CD4-positive, CD25-positive, alpha-beta regulatory T cell (primary cell): ENCODE data around the gene NCLN. TPM values are rescaled to one million over a fixed set of nuclear protein-coding genes. Genes with fewer than 3 reads are reported as not detected.
A peak's percentile ranks its signal among the peaks of the same experiment; 100 is the strongest.

Source experiments
- ATAC-seq, 2 donors: fragments of 150-1000 bp; cut with Tn5 transposase; one replicate each; pipeline ENCODE4 v1.10.0; 2021; ENCODE audit warnings: low read depth in 2 of 2, moderate number of reproducible peaks in 2 of 2, moderate library complexity in 1 of 2
- DNase-seq, 3 donors: peaks; one replicate each; pipeline versions ENCODE4 v3.0.0 to v3.0.0-alpha.2; 2012 to 2022; ENCODE audit warnings: mixed read lengths in 1 of 3
- H3K27ac ChIP-seq: one replicate; pipeline ENCODE4 v1.7.0; 2013; ENCODE audit warnings: mild to moderate bottlenecking, low read length; ENCODE audit not compliant: insufficient read depth, poor library complexity, severe bottlenecking
- H3K27me3 ChIP-seq: one replicate; pipeline ENCODE4 v1.7.0; 2013; ENCODE audit warnings: low read length; ENCODE audit not compliant: control insufficient read depth, insufficient read depth
- H3K36me3 ChIP-seq: one replicate; pipeline ENCODE4 v1.7.0; 2013; ENCODE audit warnings: mild to moderate bottlenecking, low read length, moderate library complexity; ENCODE audit not compliant: control insufficient read depth, insufficient read depth
- H3K4me1 ChIP-seq: 2 replicates; pipeline ENCODE4 v1.7.0; 2013; ENCODE audit warnings: mild to moderate bottlenecking, low read length; ENCODE audit not compliant: insufficient read depth, control insufficient read depth, poor library complexity, severe bottlenecking
- H3K4me3 ChIP-seq: one replicate; pipeline ENCODE4 v1.7.0; 2013; ENCODE audit warnings: low read depth, mild to moderate bottlenecking, low read length, moderate library complexity
- H3K9me3 ChIP-seq, 2 experiments: 1 replicate in 1 of 2; 2 replicates in 1 of 2; pipeline ENCODE4 v1.7.0; 2013; ENCODE audit warnings: low read length in 2 of 2, mild to moderate bottlenecking in 1 of 2, moderate library complexity in 1 of 2; ENCODE audit not compliant: control insufficient read depth in 2 of 2
- H3K27ac Mint-ChIP-seq, 3 donors: one replicate each; pipeline ENCODE4 v1.8.0; 2020 to 2022; ENCODE audit warnings: mild to moderate bottlenecking in 3 of 3, mixed read lengths in 3 of 3, moderate library complexity in 2 of 3
- H3K27me3 Mint-ChIP-seq: one replicate; pipeline ENCODE4 v1.8.0; 2022; ENCODE audit warnings: mild to moderate bottlenecking, mixed read lengths
- H3K36me3 Mint-ChIP-seq: one replicate; pipeline ENCODE4 v1.8.0; 2020; ENCODE audit warnings: mixed read lengths
- H3K4me1 Mint-ChIP-seq, 4 donors: one replicate each; pipeline ENCODE4 v1.8.0; 2020 to 2022; ENCODE audit warnings: mixed read lengths in 4 of 4, mild to moderate bottlenecking in 1 of 4
- H3K4me3 Mint-ChIP-seq, 4 donors: one replicate each; pipeline ENCODE4 v1.8.0; 2020 to 2022; ENCODE audit warnings: mild to moderate bottlenecking in 4 of 4, mixed read lengths in 4 of 4, moderate library complexity in 3 of 4
- H3K9me3 Mint-ChIP-seq, 7 donors: one replicate each; pipeline ENCODE4 v1.8.0; 2020 to 2022; ENCODE audit warnings: mixed read lengths in 7 of 7, mild to moderate bottlenecking in 3 of 7, moderate library complexity in 2 of 7
- polyA plus RNA-seq, 4 donors: library from polyadenylated mRNA; unstranded; fragments of 300-500 nt; fragmentation: Illumina TruSeq; gene quantifications; one replicate each; pipeline ENCODE4 v1.2.3, GENCODE V29; 2021
- total RNA-seq: library from RNA; stranded (reverse); gene quantifications from one replicate; pipeline ENCODE4 v1.2.3, GENCODE V29; 2022

The NCLN gene
- total and polyA plus RNA-seq, 5 donors from 2014 or later: 13.3 to 48.0 (median 25.0) TPM

GRCh38 chr19:3159565-3159964, 26.2 kb upstream of the NCLN start:
- Histone ChIP-seq H3K4me1 (peaks cover 29% of the 10 kb centered on the region), H3K27me3 (no peaks in the 10 kb centered on the region), H3K4me3 (no peak overlapping the region), H3K9me3 (no peaks in the 10 kb centered on the region), H3K27ac (no peak overlapping the region), H3K36me3 (peaks cover 3% of the 10 kb centered on the region)
- peaks cover 7% of the 10 kb centered on the region for H3K36me3 Mint-ChIP-seq
- DNase-seq (no peak), ATAC-seq (no peak)
- H3K4me1 Mint-ChIP-seq: peaks cover 0 to 26% (median 22%) of the 10 kb centered on the region in 4 donors
- peak overlapping the region in 2 of 3 donors; percentile 1 to 17 for H3K27ac Mint-ChIP-seq
- no peaks in the 10 kb centered on the region for H3K27me3 Mint-ChIP-seq
- H3K9me3 Mint-ChIP-seq: peaks cover 0 to 3% (median 0%) of the 10 kb centered on the region in 7 donors
- H3K4me3 Mint-ChIP-seq: no peak overlapping the region

GRCh38 chr19:3160219-3160618, 25.5 kb upstream of the NCLN start:
- no peak overlapping the region for H3K27ac ChIP-seq
- no peaks in the 10 kb centered on the region for H3K27me3 ChIP-seq
- H3K4me3 ChIP-seq: no peak overlapping the region
- Mint-ChIP-seq H3K4me3 (no peak overlapping the region), H3K9me3 (peaks cover 0 to 3% (median 0%) of the 10 kb centered on the region in 7 donors), H3K4me1 (peaks cover 0 to 29% (median 23%) of the 10 kb centered on the region in 4 donors), H3K27me3 (no peaks in the 10 kb centered on the region), H3K27ac (peak overlapping the region; percentile 1 to 49 (median 37)), H3K36me3 (peaks cover 7% of the 10 kb centered on the region)
- DNase-seq (no peak), ATAC-seq (no peak)
- H3K4me1 ChIP-seq: peaks cover 23% of the 10 kb centered on the region
- H3K9me3 ChIP-seq: no peaks in the 10 kb centered on the region
- H3K36me3 ChIP-seq: peaks cover 3% of the 10 kb centered on the region

- H3K27ac ChIP-seq: no peak overlapping the region
- Mint-ChIP-seq H3K4me1 (peaks cover 0 to 35% (median 22%) of the 10 kb centered on the region in 4 donors), H3K27ac (no peak overlapping the region), H3K36me3 (peaks cover 7% of the 10 kb centered on the region), H3K9me3 (peaks cover 0 to 3% (median 0%) of the 10 kb centered on the region in 7 donors), H3K27me3 (no peaks in the 10 kb centered on the region), H3K4me3 (no peak overlapping the region)
- no peak for ATAC-seq
- H3K4me3 ChIP-seq: no peak overlapping the region
- peaks cover 15% of the 10 kb centered on the region for H3K4me1 ChIP-seq
- H3K36me3 ChIP-seq: peaks cover 3% of the 10 kb centered on the region
- H3K27me3 ChIP-seq: no peaks in the 10 kb centered on the region
- H3K9me3 ChIP-seq: no peaks in the 10 kb centered on the region
- DNase-seq: no peak
These were observed 24.3 kb upstream of the NCLN start for GRCh38 chr19:3161453-3161852.

- peaks cover 3% of the 10 kb centered on the region for H3K36me3 ChIP-seq
These were observed 23.1 kb upstream of the NCLN start for GRCh38 chr19:3162418-3163229.

DNA sequence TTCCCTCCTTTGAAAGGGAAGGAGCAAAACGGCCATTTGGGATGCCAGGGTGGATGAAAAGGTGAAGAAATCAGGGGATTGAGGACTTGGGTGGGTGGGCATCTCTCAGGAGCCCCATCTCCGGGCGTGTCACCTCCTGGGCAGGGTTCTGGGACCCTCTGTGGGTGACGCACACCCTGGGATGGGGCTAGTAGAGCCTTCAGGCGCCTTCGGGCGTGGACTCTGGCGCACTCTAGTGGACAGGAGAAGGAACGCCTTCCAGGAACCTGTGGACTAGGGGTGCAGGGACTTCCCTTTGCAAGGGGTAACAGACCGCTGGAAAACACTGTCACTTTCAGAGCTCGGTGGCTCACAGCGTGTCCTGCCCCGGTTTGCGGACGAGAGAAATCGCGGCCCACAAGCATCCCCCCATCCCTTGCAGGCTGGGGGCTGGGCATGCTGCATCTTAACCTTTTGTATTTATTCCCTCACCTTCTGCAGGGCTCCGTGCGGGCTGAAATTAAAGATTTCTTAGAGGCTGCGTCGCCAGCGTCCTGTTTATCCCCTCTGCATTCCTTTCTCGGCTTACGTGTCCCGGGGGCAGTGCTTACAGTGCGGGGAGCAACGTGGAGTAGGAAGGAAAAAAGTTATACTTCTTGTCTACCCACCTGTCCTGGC, 22.4 kb upstream of the NCLN start:
- no peaks in the 10 kb centered on the region for H3K9me3 ChIP-seq
- no peaks in the 10 kb centered on the region for H3K27me3 Mint-ChIP-seq
- ATAC-seq (peak; percentile 81 to 87), DNase-seq (peak; percentile 57 to 80 (median 71))
- no peak overlapping the region for H3K4me3 ChIP-seq
- H3K27me3 ChIP-seq: no peaks in the 10 kb centered on the region
- peak overlapping the region in 2 of 3 donors; percentile 75 to 84 for H3K27ac Mint-ChIP-seq
- peak overlapping the region in 1 of 4 donors; percentile 9 for H3K4me3 Mint-ChIP-seq
- H3K4me1 ChIP-seq: peaks cover 15% of the 10 kb centered on the region
- peaks cover 7% of the 10 kb centered on the region for H3K36me3 Mint-ChIP-seq
- H3K9me3 Mint-ChIP-seq: peaks cover 0 to 3% (median 0%) of the 10 kb centered on the region in 7 donors
- no peaks in the 10 kb centered on the region for H3K36me3 ChIP-seq
- H3K27ac ChIP-seq: no peak overlapping the region
- H3K4me1 Mint-ChIP-seq: peaks cover 0 to 28% (median 18%) of the 10 kb centered on the region in 4 donors

More at GRCh38 chr19:3162418-3163229, 23.1 kb upstream of the NCLN start:
- Histone ChIP-seq H3K4me3 (no peak overlapping the region), H3K4me1 (peaks cover 15% of the 10 kb centered on the region), H3K9me3 (no peaks in the 10 kb centered on the region), H3K27me3 (no peaks in the 10 kb centered on the region), H3K27ac (no peak overlapping the region)
- peaks cover 0 to 28% (median 17%) of the 10 kb centered on the region in 4 donors for H3K4me1 Mint-ChIP-seq
- H3K4me3 Mint-ChIP-seq: peak overlapping the region in 1 of 4 donors; percentile 27
- H3K9me3 Mint-ChIP-seq: peaks cover 0 to 3% (median 0%) of the 10 kb centered on the region in 7 donors
- DNase-seq: peak in 1 of 3 donors; percentile 49
- peak overlapping the region in 1 of 3 donors; percentile 84 for H3K27ac Mint-ChIP-seq
- no peaks in the 10 kb centered on the region for H3K27me3 Mint-ChIP-seq
- peaks cover 7% of the 10 kb centered on the region for H3K36me3 Mint-ChIP-seq
- no peak for ATAC-seq

DNA sequence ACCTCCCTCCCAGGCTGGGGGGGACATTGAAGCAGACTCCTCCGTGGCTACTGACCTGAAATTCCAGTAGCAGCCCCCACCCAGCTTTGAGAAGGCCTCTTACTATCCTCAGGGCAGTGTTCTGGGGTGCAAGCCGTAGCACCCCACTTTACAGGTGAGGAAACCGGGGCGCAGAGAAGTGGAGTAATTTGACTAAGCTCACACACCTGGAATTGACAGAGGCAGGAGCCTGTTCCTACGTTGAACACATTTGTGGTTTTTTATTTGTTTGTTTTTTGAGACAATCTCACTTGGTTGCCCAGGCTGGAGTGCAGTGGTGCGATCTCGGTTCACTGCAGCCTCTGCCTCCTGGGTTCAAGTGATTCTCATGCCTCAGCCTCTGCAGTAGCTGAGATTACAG, 21.8 kb upstream of the NCLN start:
- DNase-seq: no peak
- Histone ChIP-seq H3K4me3 (no peak overlapping the region), H3K27me3 (no peaks in the 10 kb centered on the region), H3K36me3 (no peaks in the 10 kb centered on the region), H3K27ac (no peak overlapping the region), H3K4me1 (peaks cover 15% of the 10 kb centered on the region), H3K9me3 (no peaks in the 10 kb centered on the region)
- Mint-ChIP-seq H3K27ac (peak overlapping the region in 2 of 3 donors; percentile 75 to 84), H3K4me1 (peaks cover 0 to 28% (median 18%) of the 10 kb centered on the region in 4 donors), H3K36me3 (peaks cover 7% of the 10 kb centered on the region), H3K4me3 (no peak overlapping the region), H3K27me3 (no peaks in the 10 kb centered on the region), H3K9me3 (peaks cover 0 to 3% (median 0%) of the 10 kb centered on the region in 7 donors)
- ATAC-seq: no peak

DNA sequence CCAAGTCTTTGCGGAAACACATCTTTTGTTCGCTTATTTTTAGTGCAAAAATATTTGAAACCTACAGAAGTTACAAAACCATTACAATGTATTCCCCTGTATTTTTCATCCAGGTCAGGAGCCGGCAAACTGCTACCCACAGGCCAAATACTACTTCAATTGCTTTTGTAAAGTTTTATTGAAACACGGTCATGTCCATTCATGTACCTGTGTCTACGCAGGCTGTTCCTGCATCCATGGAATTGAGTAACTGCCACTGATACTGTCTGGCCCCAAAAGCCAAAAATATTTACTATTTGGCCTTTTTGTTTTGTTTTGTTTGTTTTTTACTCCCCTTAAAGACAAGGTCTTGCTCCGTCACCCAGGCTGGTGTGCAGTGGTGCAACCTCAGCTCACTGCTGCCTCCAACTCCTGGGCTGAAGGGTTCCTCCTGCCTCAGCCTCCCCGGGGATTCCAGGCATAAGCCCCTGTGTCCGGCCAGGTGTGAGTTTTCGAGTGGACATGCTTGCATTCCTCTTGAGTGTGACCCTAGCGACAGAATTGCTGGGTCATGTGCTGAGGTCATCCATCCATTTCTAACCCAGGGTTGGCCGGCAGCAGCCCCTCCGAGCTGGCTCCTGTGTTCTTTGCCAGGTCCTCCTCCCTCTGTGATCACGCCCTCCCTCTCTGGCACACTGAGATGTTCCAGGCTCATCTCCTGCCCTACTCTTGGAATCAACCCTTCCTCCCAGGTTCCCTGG, 18.0 kb upstream of the NCLN start:
- H3K27me3 Mint-ChIP-seq: no peaks in the 10 kb centered on the region
- H3K27ac ChIP-seq: no peak overlapping the region
- DNase-seq (no peak), ATAC-seq (no peak)
- H3K4me3 ChIP-seq: no peak overlapping the region
- H3K9me3 ChIP-seq: no peaks in the 10 kb centered on the region
- H3K4me1 ChIP-seq: peaks cover 15% of the 10 kb centered on the region
- H3K36me3 ChIP-seq: no peaks in the 10 kb centered on the region
- H3K27me3 ChIP-seq: no peaks in the 10 kb centered on the region
- H3K36me3 Mint-ChIP-seq: no peaks in the 10 kb centered on the region
- peaks cover 0 to 48% (median 23%) of the 10 kb centered on the region in 4 donors for H3K4me1 Mint-ChIP-seq
- no peaks in the 10 kb centered on the region for H3K9me3 Mint-ChIP-seq
- no peak overlapping the region for H3K27ac Mint-ChIP-seq
- peak overlapping the region in 1 of 4 donors; percentile 40 for H3K4me3 Mint-ChIP-seq
